Erythroblast (primary cell): ENCODE data around the gene GPC3.

Experiments used
- DNase-seq, 2 experiments: peaks; one replicate each; lab custom pipeline; 2025; lab: John Stamatoyannopoulos, UW
- GATA1 ChIP-seq: IDR thresholded peaks from 2 replicates; pipeline ENCODE4 v1.6.1; 2011; ENCODE audit warnings: low read depth, mild to moderate bottlenecking, control low read depth, low read length, moderate library complexity
- POLR2A ChIP-seq: IDR thresholded peaks from 2 replicates; pipeline ENCODE4 v1.6.1; 2011; ENCODE audit warnings: mild to moderate bottlenecking, low read length

GPC3 gene

DNA sequence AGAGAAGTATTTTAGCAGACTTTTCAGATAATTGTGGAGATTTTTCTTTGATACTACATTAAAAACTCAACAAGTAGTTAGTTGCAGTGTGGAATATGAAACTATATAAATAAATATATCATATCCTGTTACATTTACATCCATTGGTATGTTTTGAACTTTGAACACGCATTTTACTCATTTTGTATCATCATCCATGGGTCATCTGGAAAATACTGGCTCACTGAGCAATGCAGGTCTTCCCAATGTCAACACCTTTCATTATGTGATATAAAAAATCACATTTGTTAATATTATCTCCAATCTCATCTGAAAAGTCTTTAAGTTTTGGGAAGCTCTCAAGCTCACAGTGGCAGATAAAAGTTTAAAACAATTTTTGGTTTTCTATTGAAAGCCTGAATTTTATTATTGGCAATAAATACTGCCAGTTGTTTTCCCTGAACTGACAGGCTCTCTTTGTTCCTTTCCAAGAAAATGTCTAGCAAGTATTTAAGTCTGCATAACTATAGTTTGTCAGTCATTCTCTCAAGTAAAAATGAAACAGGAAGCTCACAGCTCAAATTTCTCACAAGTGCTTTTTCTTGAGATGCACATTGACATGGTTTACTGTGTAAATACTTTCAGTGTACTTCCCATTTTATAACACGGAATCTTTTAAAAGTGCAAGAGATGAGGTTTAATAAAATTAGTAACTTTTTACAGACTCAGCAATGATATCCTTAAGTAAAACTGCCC is 386.6 kb downstream of the GPC3 start:
- no peak for DNase-seq
- TF ChIP-seq GATA1 (no peak), POLR2A (no peak)

DNA sequence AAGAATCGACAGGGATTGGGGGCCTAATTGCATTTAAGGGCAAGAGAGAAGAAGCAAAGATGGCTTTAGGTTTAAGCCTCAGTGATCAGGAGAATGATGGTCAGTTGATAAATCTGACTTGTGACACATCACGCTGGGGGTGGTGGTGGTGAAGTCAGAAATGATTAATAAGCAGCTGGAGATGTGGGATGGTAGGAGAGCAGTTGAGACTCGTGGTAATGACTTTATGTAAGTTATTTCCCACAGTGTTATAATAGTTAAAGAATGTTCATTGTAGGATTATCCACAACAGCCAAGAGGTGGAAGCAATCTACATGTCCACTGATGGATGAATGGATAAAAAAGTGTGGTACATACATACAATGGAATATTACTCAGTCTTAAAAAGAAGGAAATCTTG is 391.2 kb downstream of the GPC3 start:
- DNase-seq: no peak
- no peak for TF ChIP-seq POLR2A
- TF ChIP-seq GATA1: no peak

DNA sequence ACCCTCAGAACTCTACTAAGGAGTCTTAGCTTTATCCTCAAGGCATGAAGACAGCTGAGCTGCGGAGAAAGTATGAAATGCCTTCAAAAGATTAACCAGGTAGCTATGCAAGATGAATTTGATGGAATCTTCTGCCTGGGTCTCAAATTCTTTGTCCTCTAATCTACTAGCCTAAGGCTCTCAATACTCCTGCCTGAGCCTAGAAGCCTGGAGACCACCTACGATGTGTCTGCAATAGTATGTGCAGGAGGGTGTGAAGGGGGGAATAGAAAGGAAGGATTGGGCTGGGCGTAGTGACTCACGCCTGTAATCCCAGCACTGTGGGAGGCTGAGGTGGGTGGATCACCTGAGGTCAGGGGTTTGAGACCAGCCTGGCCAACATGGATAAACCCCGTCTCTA is 391.9 kb downstream of the GPC3 start:
- TF ChIP-seq POLR2A: no peak
- no peak for TF ChIP-seq GATA1
- no peak for DNase-seq

- TF ChIP-seq GATA1 (no peak), POLR2A (no peak)
- DNase-seq: no peak
Observed at GRCh38 chrX:133590703-133591505, 394.5 kb downstream of the GPC3 start.

- no peak for DNase-seq
- TF ChIP-seq POLR2A (no peak), GATA1 (no peak)
Observed at GRCh38 chrX:133588827-133589226, 396.6 kb downstream of the GPC3 start.

DNA sequence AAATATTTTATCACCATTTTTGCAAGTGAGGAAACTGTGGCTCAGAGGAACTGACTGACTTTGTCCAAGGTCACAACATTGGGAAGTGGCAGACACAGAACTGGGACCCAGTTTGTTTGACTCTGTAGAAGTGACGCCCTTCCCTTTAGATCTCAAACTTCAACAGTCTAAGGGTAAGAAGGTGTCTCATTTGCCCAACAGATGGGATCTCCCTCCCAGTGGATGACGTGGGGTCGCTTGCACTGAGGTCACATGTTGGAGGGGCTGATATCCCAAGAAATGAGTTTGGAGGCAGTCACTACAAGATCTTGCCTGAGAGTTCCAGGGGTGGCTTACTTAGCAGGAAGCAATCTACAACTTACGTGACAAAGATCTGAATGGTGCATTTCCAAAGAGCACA is 397.6 kb downstream of the GPC3 start:
- TF ChIP-seq POLR2A (no peak), GATA1 (no peak)
- DNase-seq: no peak

GRCh38 chrX:133587071-133587470 is 398.3 kb downstream of the GPC3 start:
- DNase-seq: no peak
- TF ChIP-seq GATA1: no peak
- TF ChIP-seq POLR2A: no peak

DNA sequence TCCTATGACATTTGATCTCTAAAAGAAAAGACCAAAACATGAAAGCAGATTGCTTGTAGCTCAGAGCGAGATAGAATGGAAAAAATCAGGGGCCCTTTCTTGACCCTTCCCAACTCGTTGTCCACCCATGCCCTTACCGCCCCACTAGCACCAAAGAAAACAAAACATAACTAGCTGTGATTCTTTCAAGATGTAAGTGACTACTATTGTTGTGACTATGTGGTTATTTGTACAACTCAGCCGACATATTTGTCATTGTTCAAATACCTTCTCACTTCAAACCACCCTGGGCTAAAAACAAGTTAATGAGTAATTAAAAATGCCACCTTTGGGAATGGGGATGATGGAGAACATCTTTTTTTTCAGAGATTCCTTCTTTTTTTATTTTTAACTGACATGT is 399.0 kb downstream of the GPC3 start:
- DNase-seq: no peak
- TF ChIP-seq GATA1 (no peak), POLR2A (no peak)

DNA sequence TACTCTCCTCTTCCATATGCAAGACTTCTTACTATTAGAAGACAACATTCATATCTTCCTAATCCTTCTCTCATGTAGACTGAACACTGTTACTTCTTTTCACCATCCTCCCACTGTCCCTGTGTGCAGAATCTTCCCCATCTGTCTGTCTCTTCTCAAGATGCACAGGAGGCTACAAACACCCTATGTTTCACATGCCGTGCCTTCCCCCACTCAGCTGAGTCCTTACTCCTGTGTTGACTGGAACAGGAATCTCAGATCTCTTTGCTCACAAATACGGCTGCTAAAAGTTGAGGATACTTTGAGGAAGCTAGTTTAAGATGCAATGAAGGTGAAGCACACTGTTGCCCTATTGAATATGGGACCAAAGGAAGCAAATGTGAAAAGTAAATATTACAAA is 401.6 kb downstream of the GPC3 start:
- TF ChIP-seq GATA1: no peak
- no peak for DNase-seq

DNA sequence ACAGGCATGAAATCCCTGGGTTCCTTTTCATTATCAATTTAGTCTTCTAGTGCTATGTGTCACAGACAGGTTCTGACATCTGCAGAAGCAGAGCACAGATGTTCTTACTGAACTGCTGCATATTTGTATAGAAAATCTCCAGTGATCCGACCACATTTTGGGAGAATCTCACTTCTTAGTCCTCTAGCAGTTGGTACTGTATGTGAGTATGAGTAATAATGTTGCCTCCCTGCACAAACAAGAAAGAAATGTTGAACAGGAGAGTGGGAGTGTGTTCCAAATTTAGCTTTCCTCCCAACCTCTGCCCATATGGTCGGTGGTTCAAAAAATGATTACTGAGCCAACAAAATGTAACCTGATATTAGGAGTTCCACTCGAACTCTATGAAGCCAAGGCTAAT is 404.8 kb downstream of the GPC3 start:
- TF ChIP-seq POLR2A: no peak
- TF ChIP-seq GATA1: no peak
- DNase-seq: no peak

GRCh38 chrX:133579631-133580030 is 405.8 kb downstream of the GPC3 start:
- DNase-seq: no peak
- TF ChIP-seq POLR2A (no peak), GATA1 (no peak)

GRCh38 chrX:133576876-133577275 is 408.5 kb downstream of the GPC3 start:
- DNase-seq: no peak
- TF ChIP-seq GATA1: no peak
- TF ChIP-seq POLR2A: no peak

DNA sequence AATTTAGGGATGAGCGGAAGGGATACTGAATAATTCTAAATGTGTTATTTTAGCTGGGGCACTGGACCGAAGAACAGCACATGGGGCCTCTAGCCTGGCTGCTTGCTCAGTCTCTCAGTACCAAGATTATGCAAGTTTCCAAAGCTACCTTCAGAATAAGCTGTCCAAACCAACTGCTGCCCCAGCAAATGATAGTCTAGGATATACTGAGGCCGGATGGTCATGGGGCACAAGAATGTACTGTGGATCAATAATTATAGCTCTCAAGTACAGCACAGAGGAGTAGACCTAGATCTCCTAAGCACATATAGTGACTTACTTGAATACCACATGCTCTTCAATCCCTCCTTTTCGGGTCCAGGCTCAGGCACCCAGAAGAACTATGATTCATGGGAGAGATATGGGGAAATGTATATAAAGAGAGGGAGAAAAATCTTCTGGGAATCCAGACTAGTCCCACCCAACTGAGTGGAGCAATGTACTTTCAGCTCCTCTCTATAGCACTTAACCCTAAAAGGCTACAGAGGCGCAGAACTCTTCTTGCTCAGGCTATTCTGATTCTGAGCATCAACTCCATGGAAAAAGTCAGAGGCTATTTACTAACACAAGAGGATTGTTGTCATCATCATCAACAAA is 409.8 kb downstream of the GPC3 start:
- TF ChIP-seq GATA1 (no peak), POLR2A (no peak)
- no peak for DNase-seq

GRCh38 chrX:133574716-133575115 is 410.7 kb downstream of the GPC3 start:
- TF ChIP-seq POLR2A: no peak
- TF ChIP-seq GATA1: no peak
- DNase-seq: no peak

- no peak for DNase-seq
- TF ChIP-seq GATA1 (no peak), POLR2A (no peak)
Observed at GRCh38 chrX:133570549-133570948, 414.8 kb downstream of the GPC3 start.
